Peyer's patch (tissue), 4 donors: ENCODE measurements around the gene TMC1. TPM values are rescaled to one million over a fixed set of nuclear protein-coding genes. Genes with fewer than 3 reads are reported as not detected.
"Not testable (repeated sequence)": the region's sequence is repeated elsewhere in the genome, so short reads cannot be mapped to it uniquely, and the experiment has no call there.

Experiments
- DNase-seq, 3 donors: peaks; one replicate each; pipeline ENCODE4 v3.0.0-alpha.2; 2017 to 2019
- H3K27ac ChIP-seq, 4 donors: fragments of 200-600 bp; sonication (generic); one replicate each; pipeline ENCODE4 v1.5.1; 2016 to 2019
- H3K27me3 ChIP-seq, 2 donors: fragments of 200-600 bp; sonication (generic); one replicate each; pipeline ENCODE4 v1.5.1; 2019
- H3K36me3 ChIP-seq, 3 donors: fragments of 200-600 bp; sonication (generic); one replicate each; pipeline ENCODE4 v1.5.1; 2016 to 2019
- H3K4me1 ChIP-seq, 4 donors: fragments of 200-600 bp; sonication (generic); one replicate each; pipeline ENCODE4 v1.5.1; 2016 to 2019
- H3K4me3 ChIP-seq, 4 donors: fragments of 200-600 bp; sonication (generic); 1 replicate in 3 of 4; 2 replicates in 1 of 4; pipeline ENCODE4 v1.5.1; 2016 to 2019; ENCODE audit warnings: mild to moderate bottlenecking in 1 of 4
- H3K9me3 ChIP-seq, 4 donors: fragments of 200-600 bp; sonication (generic); one replicate each; pipeline ENCODE4 v1.5.1; 2016 to 2019; ENCODE audit warnings: mild to moderate bottlenecking in 1 of 4
- CTCF ChIP-seq, 6 experiments: fragments of 450-650 bp in 4 of 6; fragments of 200-600 bp in 2 of 6; sonication (generic) in 1 of 6; IDR thresholded peaks; one replicate each; pipeline ENCODE4 v1.5.1; 2017 to 2019; ENCODE audit warnings: antibody characterized with exemption in 6 of 6, mild to moderate bottlenecking in 3 of 6, moderate library complexity in 1 of 6
- POLR2A ChIP-seq, 2 donors: fragments of 450-650 bp; IDR thresholded peaks; one replicate each; pipeline ENCODE4 v1.5.1; 2017; ENCODE audit warnings: antibody characterized with exemption in 2 of 2, mild to moderate bottlenecking in 2 of 2, moderate library complexity in 2 of 2
- total RNA-seq, 4 donors: library from RNA; depleted of rRNA; stranded (reverse); fragments of >200 nt; gene quantifications; one replicate each; pipeline ENCODE4 v1.1.0, GENCODE V29; 2016

Gene TMC1
- total RNA-seq, 4 donors from 2014 or later: not detected

GRCh38 chr9:72857624-72857996 is 336.2 kb downstream of the TMC1 start:
- peaks cover 0 to 11% (median 3%) of the 10 kb centered on the region in 4 donors for H3K4me1 ChIP-seq
- TF ChIP-seq POLR2A (IDR thresholded peaks at IDR 0.05): no peak
- TF ChIP-seq CTCF (IDR thresholded peaks at IDR 0.05): no peak
- no peaks in the 10 kb centered on the region for H3K27me3 ChIP-seq
- no peaks in the 10 kb centered on the region for H3K36me3 ChIP-seq
- no peak for DNase-seq
- H3K27ac ChIP-seq: peak overlapping the region in 3 of 4 donors; percentile 11 to 66 (median 20)
- H3K4me3 ChIP-seq: no peak overlapping the region
- H3K9me3 ChIP-seq: no peaks in the 10 kb centered on the region

- no peak for TF ChIP-seq CTCF (IDR thresholded peaks at IDR 0.05)
- no peak for TF ChIP-seq POLR2A (IDR thresholded peaks at IDR 0.05)
- peaks cover 0 to 11% (median 3%) of the 10 kb centered on the region in 4 donors for H3K4me1 ChIP-seq
- H3K4me3 ChIP-seq: no peak overlapping the region
- peak overlapping the region in 3 of 4 donors; percentile 11 to 66 (median 20) for H3K27ac ChIP-seq
- H3K36me3 ChIP-seq: no peaks in the 10 kb centered on the region
- no peaks in the 10 kb centered on the region for H3K27me3 ChIP-seq
- H3K9me3 ChIP-seq: no peaks in the 10 kb centered on the region
- DNase-seq: peak in 2 of 3 donors; percentile 73 to 85
Observed at GRCh38 chr9:72858089-72858912, 336.9 kb downstream of the TMC1 start.

GRCh38 chr9:72862788-72863187 is 341.4 kb downstream of the TMC1 start:
- DNase-seq, H3K4me1 ChIP-seq, H3K4me3 ChIP-seq, H3K27me3 ChIP-seq, H3K27ac ChIP-seq, H3K36me3 ChIP-seq, H3K9me3 ChIP-seq: not testable (repeated sequence)

DNA sequence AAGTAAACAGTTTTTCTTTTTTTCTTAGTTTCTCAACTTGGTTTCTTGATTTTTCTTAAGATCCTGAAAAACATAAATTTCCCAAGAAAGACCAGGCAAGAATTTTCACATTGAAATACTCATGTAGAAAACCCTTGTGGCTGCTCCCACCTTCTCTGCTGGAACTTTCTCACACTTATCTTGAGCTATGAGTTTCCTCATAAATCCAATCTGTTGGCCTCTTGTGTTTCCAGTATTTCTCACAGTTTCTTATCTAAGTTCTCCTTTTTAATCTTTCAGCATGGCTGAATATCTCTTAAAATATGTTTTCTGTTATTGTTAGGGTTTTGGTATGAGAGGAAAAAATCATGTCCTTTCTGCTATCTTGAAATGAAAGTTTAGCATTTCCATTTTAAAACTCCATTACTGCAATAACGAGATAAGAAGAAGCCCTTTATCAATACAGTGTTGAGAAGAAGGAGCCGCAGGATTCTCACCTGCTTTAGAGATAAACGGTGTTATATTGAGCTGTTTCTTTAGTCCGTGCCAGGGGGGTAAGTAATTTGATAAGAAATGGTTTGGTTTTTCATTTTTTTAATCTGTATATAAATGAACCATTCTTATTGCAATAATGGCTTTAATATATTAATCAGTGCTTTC is 342.2 kb downstream of the TMC1 start:
- no peak for TF ChIP-seq CTCF (IDR thresholded peaks at IDR 0.05)
- no peak for TF ChIP-seq POLR2A (IDR thresholded peaks at IDR 0.05)
- no peak for DNase-seq
- no peaks in the 10 kb centered on the region for H3K4me1 ChIP-seq
- H3K27me3 ChIP-seq: no peaks in the 10 kb centered on the region
- H3K36me3 ChIP-seq: no peaks in the 10 kb centered on the region
- H3K4me3 ChIP-seq: no peak overlapping the region
- no peaks in the 10 kb centered on the region for H3K9me3 ChIP-seq
- no peak overlapping the region for H3K27ac ChIP-seq

- Histone ChIP-seq H3K27me3 (no peaks in the 10 kb centered on the region), H3K4me1 (no peaks in the 10 kb centered on the region), H3K27ac (no peak overlapping the region), H3K4me3 (no peak overlapping the region), H3K9me3 (no peaks in the 10 kb centered on the region), H3K36me3 (no peaks in the 10 kb centered on the region)
- TF ChIP-seq POLR2A (IDR thresholded peaks at IDR 0.05): no peak
- TF ChIP-seq CTCF (IDR thresholded peaks at IDR 0.05): no peak
- DNase-seq: no peak
Observed at GRCh38 chr9:72864327-72864726, 342.9 kb downstream of the TMC1 start.

DNA sequence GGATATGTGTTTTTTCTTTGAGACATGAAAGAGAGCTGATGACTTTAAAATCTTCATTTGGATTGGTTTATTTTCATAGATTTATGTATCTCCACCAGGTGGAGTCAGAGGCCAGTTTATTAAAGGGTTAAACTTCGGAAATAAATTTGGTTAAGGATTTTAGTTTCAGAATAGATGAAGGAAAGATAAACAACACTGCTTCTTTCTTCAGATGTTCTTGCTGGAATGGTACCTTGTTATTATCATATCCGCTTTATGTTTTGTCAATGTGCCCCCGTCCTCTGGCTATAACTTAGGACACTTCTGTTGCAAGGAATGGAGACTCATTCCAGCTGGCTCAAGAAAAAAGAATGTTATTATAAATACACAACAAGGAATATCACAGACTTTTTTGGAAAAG is 350.3 kb downstream of the TMC1 start:
- H3K27me3 ChIP-seq: no peaks in the 10 kb centered on the region
- H3K4me3 ChIP-seq: no peak overlapping the region
- DNase-seq: no peak
- no peaks in the 10 kb centered on the region for H3K36me3 ChIP-seq
- TF ChIP-seq POLR2A (IDR thresholded peaks at IDR 0.05) (no peak), CTCF (IDR thresholded peaks at IDR 0.05) (peak in 4 of 6 experiments; percentile 21 to 72 (median 68))
- no peak overlapping the region for H3K27ac ChIP-seq
- H3K4me1 ChIP-seq: no peaks in the 10 kb centered on the region
- H3K9me3 ChIP-seq: no peaks in the 10 kb centered on the region
